GM13977 (cell line): ENCODE results near the gene TCEA2.

ENCODE experiments used
- DNase-seq: peaks from one replicate; pipeline ENCODE4 v3.0.0; 2012; ENCODE audit warnings: low spot score
- in situ Hi-C: fragments of 300-500 bp; cut with MboI; formaldehyde crosslinking; loops from one replicate; pipeline ENCODE4 v1.12.0; 2022; ENCODE audit warnings: low sequenced_read_pairs, low pct_unique_long_range_greater_than_20kb, mixed read lengths, inconsistent platforms; ENCODE audit not compliant: unreplicated experiment
- TF ChIP-seq, protein P1 (sequence below): IDR thresholded peaks from 2 replicates; pipeline ENCODE4 v1.5.1; 2012; ENCODE audit warnings: mild to moderate bottlenecking, control low read depth; ENCODE audit not compliant: insufficient read depth; ENCODE audit errors: extremely low read depth, missing control alignments

Gene TCEA2

DNA sequence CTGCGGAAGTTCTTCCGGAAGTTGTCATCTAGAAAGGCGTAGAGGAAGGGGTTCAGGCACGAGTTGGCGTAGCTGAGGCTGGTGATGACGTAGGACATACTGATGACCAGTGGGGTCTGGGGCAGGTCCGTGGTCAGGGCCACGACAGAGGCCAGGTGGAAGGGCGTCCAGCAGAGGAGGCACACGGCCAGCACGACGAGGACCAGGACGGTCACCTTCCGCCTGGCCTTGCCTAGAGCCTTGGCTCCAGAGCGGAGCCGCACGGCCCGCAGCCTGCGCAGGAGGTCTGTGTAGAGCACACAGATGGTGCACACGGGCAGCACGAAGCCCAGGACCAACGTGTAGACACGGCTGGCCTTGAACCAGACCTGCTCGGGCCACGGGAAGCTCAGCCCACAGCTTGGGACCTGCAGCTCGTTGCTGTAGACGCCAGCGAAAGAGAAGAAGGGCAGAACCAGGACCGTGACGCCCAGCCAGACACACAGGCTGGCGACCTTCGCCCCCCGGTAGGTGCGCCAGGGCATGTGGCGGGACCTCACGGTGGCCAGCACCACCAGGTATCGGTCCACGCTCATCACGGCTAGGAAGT, 42.9 kb downstream of the TCEA2 start:
- no peak for DNase-seq
- TF ChIP-seq, protein P1, sequence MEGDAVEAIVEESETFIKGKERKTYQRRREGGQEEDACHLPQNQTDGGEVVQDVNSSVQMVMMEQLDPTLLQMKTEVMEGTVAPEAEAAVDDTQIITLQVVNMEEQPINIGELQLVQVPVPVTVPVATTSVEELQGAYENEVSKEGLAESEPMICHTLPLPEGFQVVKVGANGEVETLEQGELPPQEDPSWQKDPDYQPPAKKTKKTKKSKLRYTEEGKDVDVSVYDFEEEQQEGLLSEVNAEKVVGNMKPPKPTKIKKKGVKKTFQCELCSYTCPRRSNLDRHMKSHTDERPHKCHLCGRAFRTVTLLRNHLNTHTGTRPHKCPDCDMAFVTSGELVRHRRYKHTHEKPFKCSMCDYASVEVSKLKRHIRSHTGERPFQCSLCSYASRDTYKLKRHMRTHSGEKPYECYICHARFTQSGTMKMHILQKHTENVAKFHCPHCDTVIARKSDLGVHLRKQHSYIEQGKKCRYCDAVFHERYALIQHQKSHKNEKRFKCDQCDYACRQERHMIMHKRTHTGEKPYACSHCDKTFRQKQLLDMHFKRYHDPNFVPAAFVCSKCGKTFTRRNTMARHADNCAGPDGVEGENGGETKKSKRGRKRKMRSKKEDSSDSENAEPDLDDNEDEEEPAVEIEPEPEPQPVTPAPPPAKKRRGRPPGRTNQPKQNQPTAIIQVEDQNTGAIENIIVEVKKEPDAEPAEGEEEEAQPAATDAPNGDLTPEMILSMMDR: no peak
- in situ Hi-C loops: no loop called here

DNA sequence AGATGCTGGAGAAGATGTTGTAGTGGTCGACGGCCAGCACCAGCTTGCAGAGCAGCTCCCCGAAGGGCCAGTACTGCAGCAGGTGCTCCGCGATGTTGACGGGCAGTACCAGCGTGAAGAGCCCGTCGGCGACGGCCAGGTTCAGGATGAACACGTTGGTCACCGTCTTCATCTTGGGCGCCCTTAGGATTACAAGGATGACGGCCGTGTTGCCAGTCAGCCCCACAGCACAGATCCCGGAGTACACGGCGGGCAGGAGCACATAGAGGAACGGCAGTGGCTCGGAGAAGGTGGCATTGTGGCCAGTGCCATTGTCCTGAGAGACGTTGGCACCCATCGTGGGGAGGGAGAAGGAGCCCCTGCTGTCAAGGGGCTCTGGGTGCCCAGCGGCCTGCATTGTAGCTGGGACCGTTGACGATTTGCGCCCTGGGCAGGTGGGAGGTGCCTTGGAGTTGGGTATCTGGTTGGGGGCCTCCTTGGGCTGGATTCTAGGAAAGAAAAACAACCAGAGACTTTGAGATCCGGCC, 43.5 kb downstream of the TCEA2 start:
- TF ChIP-seq, protein P1: no peak
- no peak for DNase-seq
- in situ Hi-C loops: no loop called here

DNA sequence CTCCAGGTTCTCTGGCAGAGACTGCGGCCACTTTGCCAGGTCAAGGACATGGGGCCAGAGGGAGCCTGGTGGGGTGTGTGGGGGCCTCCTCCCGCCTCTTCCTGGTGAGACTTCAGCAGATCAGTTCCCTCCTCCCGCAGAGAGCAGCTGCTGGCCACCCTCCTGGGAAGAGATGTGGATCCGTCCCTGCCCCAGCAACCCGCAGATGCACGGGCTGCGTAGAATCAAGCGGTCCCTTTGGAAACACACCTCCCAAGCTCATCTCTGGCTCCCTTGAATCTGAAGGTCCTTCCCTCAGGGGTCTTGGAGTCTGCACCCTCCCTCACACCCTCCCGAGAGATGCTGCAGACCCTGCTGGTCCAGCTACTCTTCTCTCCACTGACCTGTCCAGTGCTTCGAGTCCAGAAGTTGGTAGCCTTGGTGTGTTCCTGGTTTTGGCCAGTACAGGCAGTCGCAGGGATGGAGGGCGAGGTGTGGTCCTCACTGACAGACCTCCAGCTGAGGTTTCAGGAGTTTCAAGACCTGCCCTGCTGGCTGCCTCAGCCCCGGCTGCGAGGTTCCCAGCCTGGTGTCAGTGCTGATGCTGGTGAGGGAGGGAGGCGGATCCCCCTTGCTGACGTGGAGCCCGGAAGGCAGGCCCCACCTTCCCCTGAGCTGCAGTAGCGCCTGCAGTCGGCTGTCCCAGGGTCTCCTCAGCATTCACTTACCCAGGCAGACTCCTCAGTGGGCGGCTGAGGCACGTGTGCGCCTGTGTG, 44.2 kb downstream of the TCEA2 start, which contains the start of gene NPBWR2:
Gene NPBWR2 (minus strand): TSS at position 585 of the 755 bp plus-strand sequence. CDS start 734 bp downstream, outside the sequence.
- TF ChIP-seq, protein P1: no peak
- no peak for DNase-seq
- in situ Hi-C loops: no loop called here

DNA sequence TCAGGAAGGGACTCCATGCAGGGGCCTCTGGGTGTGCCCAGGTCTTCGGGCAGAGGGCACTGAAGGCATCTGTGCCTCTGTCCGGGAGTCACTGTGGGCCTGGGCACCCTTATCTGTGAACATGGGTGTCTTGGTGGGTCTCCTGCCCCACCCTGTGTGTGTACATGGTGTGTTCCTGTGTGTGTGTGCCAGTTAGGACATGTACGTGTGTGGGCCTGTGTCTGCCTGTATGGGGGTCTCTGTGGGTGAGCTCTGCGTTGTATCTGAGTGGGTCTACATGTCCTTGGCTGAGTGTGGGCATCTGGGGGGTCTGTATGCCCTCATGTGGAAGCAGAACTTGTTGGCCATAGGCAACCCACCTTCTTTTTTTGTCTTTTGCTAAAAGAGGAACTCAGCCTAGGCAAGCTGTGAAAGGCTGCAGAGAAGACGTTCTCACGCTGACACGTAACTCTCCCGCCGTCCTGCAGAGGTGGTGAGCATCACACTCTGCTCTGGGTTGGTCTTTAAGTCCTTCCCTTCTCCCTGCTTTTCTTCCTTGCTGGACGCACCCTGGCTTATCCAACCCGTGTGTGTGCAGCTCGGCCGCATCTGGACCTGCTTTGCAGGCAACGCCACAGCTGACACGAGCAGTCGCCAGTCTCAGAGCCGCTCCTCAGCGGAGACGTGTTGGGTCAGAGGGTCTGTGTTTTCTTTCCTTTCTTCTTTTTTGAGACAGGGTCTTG, 44.9 kb downstream of the TCEA2 start:
- TF ChIP-seq, protein P1: no peak
- in situ Hi-C loops: no loop called here
- no peak for DNase-seq

DNA sequence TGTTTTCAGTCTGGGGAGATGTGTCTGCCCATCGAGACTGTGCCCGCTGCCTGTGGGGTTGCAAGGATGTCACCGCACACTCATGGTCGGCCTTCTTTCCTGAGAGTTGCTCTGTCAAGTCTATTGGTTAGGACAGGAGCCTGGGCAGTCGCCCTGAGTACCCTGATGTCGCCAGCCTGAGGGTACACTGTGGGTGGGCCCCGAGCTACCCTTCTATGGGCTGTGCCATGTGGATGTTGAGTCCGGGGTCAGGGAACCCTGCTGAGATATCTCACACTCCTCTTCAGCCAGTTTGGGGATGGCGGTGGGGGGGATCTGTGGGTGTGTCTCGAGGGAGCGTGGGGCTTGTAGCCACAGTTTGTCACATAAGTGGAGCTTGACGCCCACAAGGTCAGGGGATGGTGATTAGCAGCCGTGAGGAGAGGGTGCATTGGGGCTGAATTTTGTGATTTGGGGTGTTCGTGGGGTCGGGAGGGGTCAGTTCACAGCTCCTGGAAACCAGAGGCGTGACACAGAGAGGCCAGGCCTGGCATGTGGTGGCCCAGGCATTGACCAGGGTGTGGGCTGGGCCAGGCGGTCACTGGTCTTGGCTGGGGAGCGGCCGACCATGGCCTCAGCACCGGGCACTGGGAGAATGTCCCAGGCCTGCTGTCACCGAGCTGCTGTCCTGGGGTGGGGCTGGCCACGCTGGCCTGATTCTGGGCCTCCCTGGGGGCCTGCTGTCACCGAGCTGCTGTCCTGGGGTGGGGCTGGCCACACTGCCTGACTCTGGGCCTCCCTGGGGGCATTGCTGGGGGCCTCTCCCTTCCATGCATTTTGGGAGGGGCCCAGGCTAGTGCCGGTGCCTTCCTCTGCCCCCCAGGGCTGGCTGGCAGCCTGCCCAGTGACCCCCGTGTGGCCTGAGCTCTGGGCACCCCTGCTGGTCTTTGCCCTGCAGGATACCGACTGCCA, 46.0 kb downstream of the TCEA2 start:
- TF ChIP-seq, protein P1: no peak
- in situ Hi-C loops: no loop called here

More for the DNA sequence above, 46.0 kb downstream of the TCEA2 start:
- no peak for DNase-seq
